BLaER1 treated with 17β-estradiol and CSF1 and Interleukin-3, amounts not matched to agents 10 nM and 100 nM (cell line): ENCODE data around the gene LRRC28.

ENCODE experiments used
- H3K27ac ChIP-seq, 11 experiments: shearing (Covaris generic); formaldehyde crosslinking; 2 replicates each; pipeline ENCODE4 v1.8.1; 2022
- H3K27me3 ChIP-seq, 11 experiments: shearing (Covaris generic); formaldehyde crosslinking; 2 replicates each; pipeline ENCODE4 v1.8.1; 2022
- H3K36me3 ChIP-seq, 11 experiments: shearing (Covaris generic); formaldehyde crosslinking; 2 replicates each; pipeline ENCODE4 v1.8.1; 2022
- H3K4me1 ChIP-seq, 10 experiments: shearing (Covaris generic); formaldehyde crosslinking; 2 replicates each; pipeline ENCODE4 v1.8.1; 2022
- H3K4me2 ChIP-seq, 11 experiments: shearing (Covaris generic); formaldehyde crosslinking; 2 replicates each; pipeline ENCODE4 v1.8.1; 2022
- H3K4me3 ChIP-seq, 10 experiments: shearing (Covaris generic); formaldehyde crosslinking; 2 replicates each; pipeline ENCODE4 v1.8.1; 2022
- H3K9ac ChIP-seq, 11 experiments: shearing (Covaris generic); formaldehyde crosslinking; 2 replicates each; pipeline ENCODE4 v1.8.1; 2022
- H3K9me3 ChIP-seq, 11 experiments: shearing (Covaris generic); formaldehyde crosslinking; replicated peaks in 1 of 11; 2 replicates each; pipeline ENCODE4 v1.8.1; 2022
- H4K20me1 ChIP-seq, 11 experiments: shearing (Covaris generic); formaldehyde crosslinking; 2 replicates each; pipeline ENCODE4 v1.8.1; 2022
- Cebpa-rat ChIP-seq, 11 experiments: shearing (Covaris generic); IDR thresholded peaks; 2 replicates each; pipeline ENCODE4 v1.8.1; 2022

Gene LRRC28

GRCh38 chr15:99306694-99307338 is 55.5 kb downstream of the LRRC28 start:
- Histone ChIP-seq H3K36me3 (no peaks in the 10 kb centered on the region; a peak in 1 of 22 replicates), H3K27me3 (no peaks in the 10 kb centered on the region), H4K20me1 (no peaks in the 10 kb centered on the region), H3K27ac (no peak overlapping the region), H3K4me3 (no peak overlapping the region), H3K4me2 (no peak overlapping the region), H3K9ac (no peak overlapping the region), H3K4me1 (no peaks in the 10 kb centered on the region), H3K9me3 (peaks cover 0 to 16% (median 4%) of the 10 kb centered on the region in 11 experiments; a peak in 14 of 22 replicates)
- TF ChIP-seq Cebpa-rat (IDR thresholded peaks at IDR 0.05), result no peak

GRCh38 chr15:99307735-99308134 is 56.5 kb downstream of the LRRC28 start:
- Histone ChIP-seq H3K4me2 (no peak overlapping the region), H3K9me3 (peaks cover 8 to 25% (median 13%) of the 10 kb centered on the region in 11 experiments), H4K20me1 (no peaks in the 10 kb centered on the region), H3K36me3 (peaks cover 0 to 8% (median 5%) of the 10 kb centered on the region in 11 experiments; a peak in 8 of 22 replicates), H3K9ac (no peak overlapping the region), H3K4me3 (no peak overlapping the region), H3K4me1 (no peaks in the 10 kb centered on the region), H3K27ac (no peak overlapping the region), H3K27me3 (no peaks in the 10 kb centered on the region)
- TF ChIP-seq Cebpa-rat (IDR thresholded peaks at IDR 0.05), result no peak

GRCh38 chr15:99310745-99311144 is 59.5 kb downstream of the LRRC28 start:
- Histone ChIP-seq H3K27ac (no peak overlapping the region), H3K9ac (no peak overlapping the region), H3K4me1 (no peaks in the 10 kb centered on the region), H4K20me1 (no peaks in the 10 kb centered on the region), H3K9me3 (peaks cover 23 to 44% (median 30%) of the 10 kb centered on the region in 11 experiments), H3K4me2 (no peak overlapping the region), H3K27me3 (no peaks in the 10 kb centered on the region), H3K4me3 (no peak overlapping the region), H3K36me3 (peaks cover 6 to 21% (median 10%) of the 10 kb centered on the region in 11 experiments; a peak in 11 of 22 replicates)
- no peak for TF ChIP-seq Cebpa-rat (IDR thresholded peaks at IDR 0.05)

GRCh38 chr15:99312228-99312627 is 60.9 kb downstream of the LRRC28 start:
- no peaks in the 10 kb centered on the region for H3K27me3 ChIP-seq
- TF ChIP-seq Cebpa-rat (IDR thresholded peaks at IDR 0.05), result no peak
- H3K4me2 ChIP-seq, result no peak overlapping the region
- H3K9ac ChIP-seq, result no peak overlapping the region
- no peak overlapping the region for H3K27ac ChIP-seq
- no peaks in the 10 kb centered on the region for H3K4me1 ChIP-seq
- H4K20me1 ChIP-seq, result no peaks in the 10 kb centered on the region
- peaks cover 6 to 21% (median 10%) of the 10 kb centered on the region in 11 experiments; a peak in 11 of 22 replicates for H3K36me3 ChIP-seq
- H3K4me3 ChIP-seq, result no peak overlapping the region
- peaks cover 23 to 44% (median 30%) of the 10 kb centered on the region in 11 experiments for H3K9me3 ChIP-seq

- Histone ChIP-seq H3K27ac (no peak overlapping the region), H3K4me1 (no peaks in the 10 kb centered on the region), H3K9ac (no peak overlapping the region), H4K20me1 (no peaks in the 10 kb centered on the region), H3K36me3 (peaks cover 6 to 21% (median 10%) of the 10 kb centered on the region in 11 experiments; a peak in 11 of 22 replicates), H3K4me3 (no peak overlapping the region), H3K4me2 (no peak overlapping the region), H3K27me3 (no peaks in the 10 kb centered on the region), H3K9me3 (peaks cover 23 to 44% (median 30%) of the 10 kb centered on the region in 11 experiments)
- no peak for TF ChIP-seq Cebpa-rat (IDR thresholded peaks at IDR 0.05)
Measured at GRCh38 chr15:99312794-99313193, 61.5 kb downstream of the LRRC28 start.

- H4K20me1 ChIP-seq, result no peaks in the 10 kb centered on the region
Measured at GRCh38 chr15:99315636-99316035, 64.4 kb downstream of the LRRC28 start.

GRCh38 chr15:99320374-99321215 is 69.3 kb downstream of the LRRC28 start:
- peaks cover 0 to 19% (median 12%) of the 10 kb centered on the region in 11 experiments; a peak in 14 of 22 replicates for H3K9me3 ChIP-seq
- no peaks in the 10 kb centered on the region for H3K27me3 ChIP-seq
- TF ChIP-seq Cebpa-rat (IDR thresholded peaks at IDR 0.05), result no peak
- H3K27ac ChIP-seq, result no peak overlapping the region
- H4K20me1 ChIP-seq, result no peaks in the 10 kb centered on the region
- H3K4me1 ChIP-seq, result peaks cover 0 to 22% (median 0%) of the 10 kb centered on the region in 10 experiments; a peak in 6 of 20 replicates
- H3K36me3 ChIP-seq, result no peaks in the 10 kb centered on the region; a peak in 1 of 22 replicates
- no peak overlapping the region for H3K4me3 ChIP-seq
- H3K9ac ChIP-seq, result no peak overlapping the region
- H3K4me2 ChIP-seq, result no peak overlapping the region

More at GRCh38 chr15:99315636-99316035, 64.4 kb downstream of the LRRC28 start:
- TF ChIP-seq Cebpa-rat (IDR thresholded peaks at IDR 0.05), result no peak
- Histone ChIP-seq H3K9me3 (peaks cover 23 to 34% (median 27%) of the 10 kb centered on the region in 11 experiments), H3K27me3 (no peaks in the 10 kb centered on the region), H3K36me3 (peaks cover 6 to 21% (median 10%) of the 10 kb centered on the region in 11 experiments; a peak in 11 of 22 replicates), H3K27ac (no peak overlapping the region), H3K4me1 (no peaks in the 10 kb centered on the region), H3K9ac (no peak overlapping the region), H3K4me3 (no peak overlapping the region), H3K4me2 (no peak overlapping the region)

DNA sequence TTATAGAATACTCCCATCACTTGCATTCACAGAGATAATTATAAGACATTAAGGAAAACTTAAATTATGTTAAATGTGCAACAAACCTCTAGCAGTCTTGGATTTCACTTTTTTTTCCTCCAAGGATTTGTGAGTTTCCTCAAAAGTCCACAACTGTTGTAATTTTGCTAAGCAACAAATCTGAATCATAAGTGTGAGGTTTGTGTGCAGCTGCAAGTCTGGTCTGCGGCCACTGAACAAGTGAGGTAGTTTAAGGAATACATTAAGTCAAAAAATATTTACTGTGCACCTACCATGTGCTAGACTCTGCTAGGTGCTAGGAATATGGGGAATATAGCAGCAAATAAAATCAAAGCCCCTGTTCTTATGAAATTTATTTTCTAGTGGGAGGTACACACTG is 70.2 kb downstream of the LRRC28 start:
- Histone ChIP-seq H3K4me3 (no peak overlapping the region), H4K20me1 (no peaks in the 10 kb centered on the region), H3K9ac (no peak overlapping the region), H3K27me3 (no peaks in the 10 kb centered on the region), H3K9me3 (peaks cover 0 to 21% (median 12%) of the 10 kb centered on the region in 11 experiments; a peak in 14 of 22 replicates), H3K36me3 (no peaks in the 10 kb centered on the region), H3K27ac (no peak overlapping the region), H3K4me1 (peaks cover 0 to 22% (median 0%) of the 10 kb centered on the region in 10 experiments; a peak in 6 of 20 replicates), H3K4me2 (no peak overlapping the region)
- no peak for TF ChIP-seq Cebpa-rat (IDR thresholded peaks at IDR 0.05)
